ENCODE data around the gene GGT5. TPM values are rescaled to one million over a fixed set of nuclear protein-coding genes. Genes with fewer than 3 reads are reported as not detected.
"Not testable (repeated sequence)": the region's sequence is repeated elsewhere in the genome, so short reads cannot be mapped to it uniquely, and the experiment has no call there.

GGT5 gene, protein sequence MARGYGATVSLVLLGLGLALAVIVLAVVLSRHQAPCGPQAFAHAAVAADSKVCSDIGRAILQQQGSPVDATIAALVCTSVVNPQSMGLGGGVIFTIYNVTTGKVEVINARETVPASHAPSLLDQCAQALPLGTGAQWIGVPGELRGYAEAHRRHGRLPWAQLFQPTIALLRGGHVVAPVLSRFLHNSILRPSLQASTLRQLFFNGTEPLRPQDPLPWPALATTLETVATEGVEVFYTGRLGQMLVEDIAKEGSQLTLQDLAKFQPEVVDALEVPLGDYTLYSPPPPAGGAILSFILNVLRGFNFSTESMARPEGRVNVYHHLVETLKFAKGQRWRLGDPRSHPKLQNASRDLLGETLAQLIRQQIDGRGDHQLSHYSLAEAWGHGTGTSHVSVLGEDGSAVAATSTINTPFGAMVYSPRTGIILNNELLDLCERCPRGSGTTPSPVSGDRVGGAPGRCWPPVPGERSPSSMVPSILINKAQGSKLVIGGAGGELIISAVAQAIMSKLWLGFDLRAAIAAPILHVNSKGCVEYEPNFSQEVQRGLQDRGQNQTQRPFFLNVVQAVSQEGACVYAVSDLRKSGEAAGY
- total RNA-seq (2014; rRNA removed; shearing (Covaris generic); ENCODE audit: low replicate concordance): not detected in 2 replicates

DNA sequence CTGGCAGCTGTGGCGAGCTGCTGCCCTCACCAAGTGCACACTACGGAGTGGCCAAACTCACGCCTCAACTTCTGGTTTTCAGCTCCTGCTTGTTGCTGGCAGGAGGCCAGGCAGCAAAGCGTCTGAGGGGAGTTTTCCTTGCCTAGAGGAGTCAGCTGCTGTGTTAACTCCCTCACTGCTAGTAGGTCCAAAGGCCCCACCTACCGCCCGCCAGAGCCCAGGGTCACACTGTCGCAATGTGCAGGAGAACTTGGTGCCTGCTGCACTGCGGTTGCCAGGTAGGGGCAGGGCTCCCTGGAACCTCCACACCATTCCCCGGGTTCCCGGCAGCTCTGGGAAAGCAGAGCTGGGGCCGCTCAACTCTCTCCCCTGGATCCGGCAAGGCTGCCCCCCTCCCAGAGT, at the start of gene GGT5:
Gene GGT5, minus strand, starts transcription at position 53 of the 402 bp plus-strand sequence. CDS start 357 bp downstream, outside the sequence.
- not testable (repeated sequence) for H3K9me3 ChIP-seq, DNase-seq, H3K27me3 ChIP-seq, H3K36me3 ChIP-seq, H3K4me3 ChIP-seq

DNA sequence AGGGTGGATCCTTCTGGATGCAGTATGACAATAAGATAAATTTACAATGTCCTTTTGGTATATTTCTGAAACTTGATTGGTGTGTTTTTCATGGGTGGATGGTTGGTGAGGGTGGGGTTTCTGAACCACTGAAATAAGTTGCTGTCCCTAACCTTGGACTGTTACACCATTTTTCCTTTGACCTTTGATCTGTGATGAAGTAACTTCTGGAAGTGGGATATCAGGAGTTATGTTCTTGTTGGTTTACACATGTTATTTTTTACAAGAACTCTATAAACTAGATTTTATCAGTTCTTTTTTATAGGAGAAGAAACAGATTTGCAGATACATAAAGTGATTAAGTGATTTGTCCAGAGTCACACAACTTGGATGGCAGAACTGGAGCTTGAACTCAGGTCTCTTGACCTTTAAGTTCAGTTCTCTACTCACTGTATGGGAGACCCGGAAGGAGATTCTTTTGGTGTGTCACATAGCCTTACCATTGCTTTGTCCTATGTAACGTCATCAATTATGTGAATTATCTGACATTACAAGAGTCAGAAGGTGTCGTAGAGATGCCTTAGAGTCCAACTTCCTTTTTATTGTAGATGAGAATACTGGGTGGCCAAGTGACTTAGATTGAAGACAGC, 47.4 kb upstream of the GGT5 start:
- DNase-seq, H3K4me3 ChIP-seq, H3K9me3 ChIP-seq, H3K27me3 ChIP-seq: not testable (repeated sequence)
- H3K36me3 ChIP-seq: peaks cover 11% of the 10 kb centered on the region

DNA sequence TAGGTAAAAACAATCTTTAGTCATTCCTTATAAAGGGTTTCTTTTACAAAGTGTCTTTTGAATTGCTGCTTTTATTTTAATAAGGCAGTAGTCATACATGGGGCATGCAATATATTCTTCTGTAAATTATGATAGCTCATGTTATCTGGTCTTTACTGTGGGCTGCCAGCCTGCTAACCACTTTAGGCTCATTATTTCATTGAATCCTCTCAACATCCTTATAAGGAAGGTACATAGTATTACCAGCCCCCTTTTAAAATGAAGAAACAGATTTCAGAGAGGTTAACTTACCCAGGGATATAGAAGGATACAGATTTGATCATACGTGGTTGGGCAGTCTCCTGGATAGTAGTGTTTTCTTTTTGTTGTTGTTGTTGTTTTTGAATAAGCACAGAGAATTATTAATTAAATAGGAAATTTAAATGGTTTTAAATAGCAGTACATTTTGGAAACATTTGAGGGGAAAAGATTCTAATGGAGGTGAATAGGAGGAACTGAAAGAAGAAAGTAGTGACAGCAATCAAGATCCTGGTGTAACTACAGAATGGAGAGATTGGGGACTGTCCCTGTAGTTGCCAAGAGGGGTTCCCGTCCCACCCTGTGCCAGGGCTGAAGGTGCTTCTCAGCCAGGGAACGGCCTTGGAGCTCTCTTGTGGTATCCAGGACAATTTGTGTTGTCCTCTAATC, 46.8 kb upstream of the GGT5 start:
- DNase-seq: no peak
- Histone ChIP-seq H3K4me3 (no peak overlapping the region), H3K9me3 (no peaks in the 10 kb centered on the region), H3K36me3 (peaks cover 11% of the 10 kb centered on the region), H3K27me3 (no peaks in the 10 kb centered on the region)

DNA sequence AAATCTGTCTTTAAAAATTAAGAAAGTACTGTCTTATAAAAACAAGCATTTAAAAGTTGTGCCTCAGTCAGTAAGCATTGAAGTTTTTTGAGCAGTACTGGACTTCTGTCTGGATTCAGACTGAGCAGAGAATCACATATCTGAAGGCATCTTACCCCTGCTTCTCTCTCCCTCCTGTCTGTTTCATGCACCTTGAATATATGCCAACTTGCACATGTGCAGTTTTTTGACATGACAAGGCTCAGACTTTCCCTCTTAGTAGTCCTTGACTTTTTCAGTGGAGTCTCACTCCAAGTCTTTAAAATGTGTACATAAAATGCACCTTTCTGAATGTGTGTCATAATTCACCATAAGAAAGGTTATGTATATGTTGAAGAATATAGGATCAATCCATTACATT, 45.6 kb upstream of the GGT5 start:
- no peaks in the 10 kb centered on the region for H3K9me3 ChIP-seq
- H3K27me3 ChIP-seq: no peaks in the 10 kb centered on the region
- no peak for DNase-seq
- H3K36me3 ChIP-seq: peaks cover 11% of the 10 kb centered on the region
- H3K4me3 ChIP-seq: no peak overlapping the region

DNA sequence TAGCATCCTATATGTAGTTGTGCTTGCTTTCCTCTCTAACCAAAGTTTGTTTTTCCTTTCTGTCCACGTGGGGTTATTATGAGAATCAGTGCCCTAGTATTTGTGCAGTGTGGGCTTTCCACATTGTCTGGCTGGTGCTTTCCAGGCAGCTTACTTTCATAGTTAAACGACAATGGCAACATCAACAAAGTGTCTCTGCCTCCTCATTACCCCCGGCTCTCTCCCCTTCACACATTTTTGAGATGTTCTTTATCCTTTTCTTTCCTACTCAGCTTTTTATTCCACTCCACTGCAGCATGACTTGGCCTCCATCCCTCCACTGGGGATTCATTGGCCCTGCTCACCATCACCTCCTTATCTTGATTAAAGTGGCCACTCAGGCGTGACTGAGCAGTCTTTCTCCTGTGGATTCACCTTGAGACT, 44.9 kb upstream of the GGT5 start:
- Histone ChIP-seq H3K27me3 (no peaks in the 10 kb centered on the region), H3K4me3 (no peak overlapping the region; the same call in 1 of the 2 replicates)
- peak; percentile 28 for DNase-seq

DNA sequence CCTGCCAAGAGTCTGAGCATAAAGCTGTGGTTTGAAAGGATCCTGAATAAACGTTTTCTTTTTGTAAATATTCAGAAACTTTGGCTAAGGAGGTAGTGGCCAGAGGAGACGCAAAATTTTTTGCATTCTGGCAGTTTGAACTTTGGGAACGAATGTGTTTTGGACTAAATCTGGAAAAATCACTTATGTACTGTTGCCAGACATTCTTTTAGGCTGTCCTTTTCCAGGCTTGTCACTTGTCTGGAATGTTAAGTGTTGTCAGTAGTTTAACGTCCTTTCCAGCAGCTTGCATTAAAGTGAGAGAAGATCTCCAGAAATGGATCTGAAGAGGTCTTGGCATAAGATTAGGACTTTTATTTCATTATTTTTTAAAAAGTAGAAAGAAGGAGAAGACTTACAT, 44.2 kb upstream of the GGT5 start:
- DNase-seq: peak; percentile 44
- Histone ChIP-seq H3K36me3 (peaks cover 11% of the 10 kb centered on the region), H3K9me3 (no peaks in the 10 kb centered on the region), H3K27me3 (no peaks in the 10 kb centered on the region), H3K4me3 (no peak overlapping the region; the same call in 1 of the 2 replicates)

More for the DNA sequence above, 44.9 kb upstream of the GGT5 start:
- Histone ChIP-seq H3K36me3 (peaks cover 11% of the 10 kb centered on the region), H3K9me3 (no peaks in the 10 kb centered on the region)

DNA sequence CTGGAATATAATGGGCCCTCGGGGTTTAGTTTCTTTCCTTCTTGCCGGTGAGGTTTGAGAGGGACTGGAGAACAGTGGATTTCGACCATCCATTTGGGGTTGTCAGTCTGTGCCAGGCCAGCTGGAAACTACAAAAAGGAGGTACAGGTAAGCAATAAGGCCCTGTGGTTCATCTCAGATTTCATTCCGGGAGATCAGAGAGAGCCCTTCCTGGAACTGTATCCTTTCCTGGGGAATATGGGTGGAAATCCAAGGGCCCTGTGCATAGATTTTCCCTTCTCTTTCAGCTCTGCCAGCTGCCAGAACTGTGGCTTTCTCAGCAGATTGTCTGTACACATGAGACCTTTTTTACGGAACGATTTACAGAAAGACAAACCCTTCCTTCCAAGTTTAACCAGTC, 42.9 kb upstream of the GGT5 start:
- not testable (repeated sequence) for DNase-seq, H3K27me3 ChIP-seq, H3K4me3 ChIP-seq, H3K9me3 ChIP-seq
- peaks cover 11% of the 10 kb centered on the region for H3K36me3 ChIP-seq

DNA sequence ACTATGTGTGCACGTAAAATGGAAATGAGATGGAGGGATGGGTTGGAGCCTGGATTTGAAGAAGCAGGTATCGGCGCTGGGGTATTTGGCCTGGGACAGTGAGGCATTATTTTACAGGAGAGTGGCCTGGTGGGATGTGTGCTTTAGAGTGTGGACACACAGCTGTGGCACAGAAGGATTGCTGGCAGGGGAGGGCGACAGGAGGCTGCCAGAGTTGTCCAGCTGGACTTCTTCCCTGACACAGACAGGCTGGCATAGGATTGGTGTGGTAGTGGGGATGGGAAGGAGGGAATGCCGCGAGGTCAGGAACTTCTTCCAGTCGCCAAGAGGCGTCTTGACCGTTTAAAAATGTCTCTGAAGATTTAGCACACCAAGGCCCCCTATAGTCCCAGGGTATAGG, 42.3 kb upstream of the GGT5 start:
- DNase-seq, H3K27me3 ChIP-seq, H3K9me3 ChIP-seq, H3K4me3 ChIP-seq: not testable (repeated sequence)
- peaks cover 11% of the 10 kb centered on the region for H3K36me3 ChIP-seq

DNA sequence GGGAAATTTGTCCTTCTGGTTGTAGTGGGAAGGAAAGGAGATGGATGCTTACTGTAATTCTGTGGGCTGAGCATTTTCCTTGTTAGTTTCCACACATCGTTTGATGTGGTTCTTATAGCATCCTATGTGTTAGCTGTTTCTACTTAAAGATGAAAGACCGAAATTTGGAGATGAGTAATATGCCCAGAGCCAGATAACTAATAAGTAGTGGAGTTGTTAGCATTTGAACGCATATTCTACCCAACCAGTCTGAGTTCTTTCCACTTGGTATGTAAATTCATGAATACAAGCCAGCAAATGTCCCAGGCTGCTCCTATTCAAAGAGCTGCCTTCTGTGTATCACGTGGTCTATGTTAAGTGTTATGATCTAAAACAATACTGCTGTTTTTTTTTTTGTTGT, 40.4 kb upstream of the GGT5 start:
- H3K9me3 ChIP-seq: no peaks in the 10 kb centered on the region
- H3K27me3 ChIP-seq: no peaks in the 10 kb centered on the region
- no peak for DNase-seq
- no peak overlapping the region for H3K4me3 ChIP-seq
- H3K36me3 ChIP-seq: peaks cover 5% of the 10 kb centered on the region

DNA sequence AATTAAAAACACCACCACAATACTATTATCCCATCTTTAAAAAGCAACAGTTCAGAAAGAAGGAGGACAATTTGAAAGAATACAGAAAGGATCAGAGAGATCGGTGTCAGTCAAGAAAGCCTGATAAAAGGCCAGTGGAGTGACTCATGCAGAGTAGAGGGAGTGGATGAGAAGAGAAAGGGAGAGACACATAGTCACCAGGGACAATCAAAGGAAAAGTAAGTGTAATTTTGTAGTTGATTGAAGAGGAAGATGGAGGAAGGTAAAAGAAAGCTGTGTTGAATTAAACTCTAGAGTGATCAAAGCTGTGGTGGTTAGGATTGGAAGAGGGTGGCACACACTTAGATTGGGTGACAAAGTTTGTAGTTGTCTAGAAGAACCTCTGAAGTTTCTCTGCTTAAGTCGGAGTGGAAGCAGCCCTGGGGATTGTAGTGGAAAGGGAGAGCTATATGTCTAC, 39.9 kb upstream of the GGT5 start:
- H3K27me3 ChIP-seq: no peaks in the 10 kb centered on the region
- H3K36me3 ChIP-seq: peaks cover 5% of the 10 kb centered on the region; the same call in 1 of the 2 replicates
- peak; percentile 40 for DNase-seq
- H3K9me3 ChIP-seq: no peaks in the 10 kb centered on the region
- H3K4me3 ChIP-seq: no peak overlapping the region

DNA sequence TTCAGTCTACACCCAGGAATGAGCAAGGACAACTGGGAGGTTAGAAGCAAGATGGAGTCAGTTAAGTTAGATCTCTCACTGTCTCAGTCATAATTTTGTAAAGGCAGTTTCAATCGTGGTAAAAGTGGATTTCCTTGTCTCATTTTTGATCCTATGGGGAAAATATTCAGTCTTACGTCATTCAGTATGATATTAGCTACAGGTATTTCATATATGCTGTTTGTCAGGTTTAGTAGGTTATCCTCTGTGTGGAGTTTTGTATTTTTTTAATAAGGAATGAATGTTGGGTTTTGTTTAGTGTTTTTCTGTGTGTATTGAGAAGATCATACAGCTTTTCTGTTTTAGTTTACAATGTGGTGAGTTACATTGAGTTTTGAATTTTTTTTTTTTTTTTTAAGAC, 37.5 kb upstream of the GGT5 start:
- DNase-seq: no peak
- no peak overlapping the region for H3K4me3 ChIP-seq
- H3K27me3 ChIP-seq: no peaks in the 10 kb centered on the region
- no peaks in the 10 kb centered on the region for H3K9me3 ChIP-seq
- peaks cover 7% of the 10 kb centered on the region; the same call in 1 of the 2 replicates for H3K36me3 ChIP-seq

DNA sequence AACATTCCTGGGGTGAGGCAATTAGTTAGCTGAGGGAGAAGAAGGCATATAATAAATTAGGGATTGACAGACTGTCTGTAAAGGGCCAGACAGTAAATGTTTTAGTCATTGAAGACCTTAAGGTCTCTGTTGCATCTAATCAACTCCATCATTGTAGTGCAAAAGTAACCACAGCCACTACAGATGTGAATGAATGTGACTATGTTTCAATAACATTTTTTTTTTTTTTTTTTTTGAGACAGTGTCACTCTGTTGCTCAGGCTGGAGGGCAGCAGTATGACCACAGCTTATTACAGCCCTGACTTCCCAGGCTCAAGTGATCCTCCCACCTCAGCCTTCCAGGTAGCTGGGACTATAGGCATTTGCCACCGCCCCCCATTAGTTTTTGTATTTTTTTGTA, 35.5 kb upstream of the GGT5 start:
- not testable (repeated sequence) for H3K4me3 ChIP-seq, DNase-seq, H3K9me3 ChIP-seq, H3K27me3 ChIP-seq, H3K36me3 ChIP-seq

DNA sequence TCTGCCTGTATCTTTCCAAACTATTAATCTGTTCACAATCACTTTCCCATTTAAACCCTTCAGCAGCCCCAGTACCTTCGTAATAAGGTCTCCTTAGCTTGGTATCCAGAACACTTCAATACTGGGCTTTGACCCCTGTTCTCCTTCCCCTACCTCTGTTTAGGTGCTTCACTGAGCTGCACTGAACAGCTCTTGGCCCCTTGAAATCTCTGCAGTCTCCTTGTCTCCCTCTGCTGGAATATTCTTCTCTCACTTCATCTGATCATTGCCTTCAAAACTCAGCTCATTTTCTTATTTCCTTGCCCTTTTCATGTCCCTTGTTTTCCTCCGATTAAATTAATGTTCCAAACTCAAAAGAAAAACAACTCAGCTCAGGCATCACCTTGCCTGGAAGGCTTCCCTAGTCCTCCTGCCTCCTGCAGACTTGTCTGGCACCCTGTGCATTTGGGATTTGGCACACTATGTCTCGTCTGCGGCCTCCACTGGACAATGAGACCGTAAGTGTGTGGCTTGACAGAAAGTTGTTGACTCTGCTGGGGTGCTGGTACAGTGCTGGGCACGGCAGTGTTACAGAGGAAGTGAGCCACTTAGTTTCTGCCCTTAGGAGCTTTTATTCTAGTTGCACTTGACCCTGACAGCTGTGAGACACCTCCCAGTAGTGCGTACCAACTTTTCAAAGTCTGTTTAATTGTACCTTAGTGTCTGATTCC, 30.0 kb upstream of the GGT5 start:
- not testable (repeated sequence) for DNase-seq, H3K4me3 ChIP-seq, H3K9me3 ChIP-seq

DNA sequence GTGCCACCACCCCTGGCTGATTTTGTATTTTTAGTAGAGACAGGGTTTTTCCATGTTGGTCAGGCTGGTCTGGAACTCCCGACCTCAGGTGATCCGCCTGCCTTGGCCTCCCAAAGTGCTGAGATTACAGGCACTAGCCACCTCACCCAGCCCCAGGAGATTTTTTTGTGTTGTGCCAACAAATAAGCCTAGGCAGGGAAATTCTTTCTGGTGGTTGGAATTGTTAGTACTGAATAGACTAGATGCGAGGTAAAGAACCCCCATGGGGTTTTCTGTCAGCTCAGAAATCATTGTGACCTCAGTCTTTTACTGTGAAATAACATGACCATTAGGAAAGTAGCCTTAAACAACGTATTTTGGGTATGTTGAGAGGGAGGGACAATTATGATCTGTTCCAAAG, 29.0 kb upstream of the GGT5 start:
- not testable (repeated sequence) for H3K9me3 ChIP-seq, H3K4me3 ChIP-seq, DNase-seq, H3K27me3 ChIP-seq
- peaks cover 16% of the 10 kb centered on the region for H3K36me3 ChIP-seq

More for the DNA sequence above, 30.0 kb upstream of the GGT5 start:
- peaks cover 16% of the 10 kb centered on the region for H3K36me3 ChIP-seq
- H3K27me3 ChIP-seq: not testable (repeated sequence)

DNA sequence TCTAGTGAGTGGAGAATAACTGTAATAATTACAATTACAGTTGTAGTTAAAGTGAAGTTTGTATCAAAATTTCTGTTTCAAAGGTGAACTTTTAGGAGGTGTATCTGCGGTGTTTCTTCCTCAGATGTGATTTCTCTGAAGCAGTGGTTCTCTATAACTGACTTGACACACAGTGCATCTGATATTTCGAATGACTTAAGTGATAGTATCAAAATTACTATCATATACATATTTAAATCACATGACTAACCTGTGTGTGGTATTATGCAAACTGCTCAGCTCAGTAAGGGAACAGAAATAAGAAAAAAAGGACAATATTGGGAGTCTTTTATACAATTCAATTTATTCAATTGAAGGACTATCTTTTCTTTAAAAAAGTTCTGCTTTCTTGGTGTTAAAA, 28.1 kb upstream of the GGT5 start:
- peaks cover 14% of the 10 kb centered on the region for H3K36me3 ChIP-seq
- not testable (repeated sequence) for H3K27me3 ChIP-seq, H3K4me3 ChIP-seq, DNase-seq, H3K9me3 ChIP-seq

DNA sequence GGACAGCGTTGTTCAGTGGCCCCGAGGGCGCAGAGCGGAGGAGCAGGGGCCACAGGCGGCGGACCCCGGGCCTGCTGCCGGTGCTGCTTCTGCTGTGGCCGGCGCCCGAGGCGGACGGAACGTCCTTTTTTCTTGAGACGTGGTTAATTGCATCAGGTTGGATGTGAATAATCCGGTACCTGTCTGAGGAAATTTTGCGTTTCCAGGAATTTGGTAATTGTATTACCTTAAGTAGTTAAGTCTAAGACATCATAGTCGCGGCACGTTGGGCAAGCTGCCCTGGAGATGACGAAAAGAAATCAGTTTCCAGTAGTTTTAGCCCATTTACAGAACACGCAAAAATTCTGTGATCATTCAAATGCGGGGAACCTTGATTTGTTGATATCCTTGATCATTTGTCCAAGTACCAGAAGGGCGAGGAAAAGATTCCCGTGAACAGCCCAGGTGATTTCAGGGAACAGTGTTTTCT, 26.5 kb upstream of the GGT5 start:
- Histone ChIP-seq H3K4me3 (peak overlapping the region; percentile 90), H3K9me3 (no peaks in the 10 kb centered on the region), H3K27me3 (no peaks in the 10 kb centered on the region), H3K36me3 (peaks cover 11% of the 10 kb centered on the region)
- no peak for DNase-seq

Measured in MG63 (cell line).